Sigmoid colon (tissue), 7 donors: ENCODE results near the gene BRINP3. TPM values are rescaled to one million over a fixed set of nuclear protein-coding genes. Genes with fewer than 3 reads are reported as not detected.

ENCODE experiments used
- DNase-seq: peaks from one replicate; pipeline ENCODE4 v3.0.0-alpha.2; 2019
- H3K27ac ChIP-seq, 4 donors: fragments of 200-600 bp; sonication (generic); one replicate each; pipeline ENCODE4 v1.5.1; 2016 to 2019; ENCODE audit warnings: mild to moderate bottlenecking in 1 of 4
- H3K27me3 ChIP-seq, 3 donors: fragments of 200-600 bp; sonication (generic); one replicate each; pipeline ENCODE4 v1.5.1; 2019; ENCODE audit warnings: mild to moderate bottlenecking in 1 of 3
- H3K36me3 ChIP-seq, 4 donors: fragments of 200-600 bp; sonication (generic); one replicate each; pipeline ENCODE4 v1.5.1; 2016 to 2019
- H3K4me1 ChIP-seq, 4 donors: fragments of 200-600 bp; sonication (generic); one replicate each; pipeline ENCODE4 v1.5.1; 2017 to 2019
- H3K4me3 ChIP-seq, 4 donors: fragments of 200-600 bp; sonication (generic); one replicate each; pipeline ENCODE4 v1.5.1; 2017 to 2019; ENCODE audit warnings: mild to moderate bottlenecking in 2 of 4, moderate library complexity in 1 of 4
- H3K9me3 ChIP-seq, 4 donors: fragments of 200-600 bp in 3 of 4; sonication (generic) in 3 of 4; one replicate each; pipeline versions ENCODE4 v1.5.1 to v1.6.1; 2013 to 2019
- CTCF ChIP-seq, 4 experiments: fragments of 450-650 bp in 3 of 4; fragments of 200-600 bp in 1 of 4; IDR thresholded peaks; one replicate each; pipeline ENCODE4 v1.5.1; 2016 to 2019; ENCODE audit warnings: antibody characterized with exemption in 4 of 4, mild to moderate bottlenecking in 3 of 4, moderate library complexity in 2 of 4
- EP300 ChIP-seq, 4 donors: sonication (generic); formaldehyde crosslinking; IDR thresholded peaks; one replicate each; pipeline ENCODE4 v1.6.1; 2017; ENCODE audit warnings: antibody characterized with exemption in 4 of 4
- POLR2A ChIP-seq, 2 donors: fragments of 450-650 bp; IDR thresholded peaks; one replicate each; pipeline ENCODE4 v1.6.1; 2016; ENCODE audit warnings: antibody characterized with exemption in 2 of 2, mild to moderate bottlenecking in 2 of 2, moderate library complexity in 2 of 2
- POLR2AphosphoS5 ChIP-seq, 4 donors: sonication (generic); formaldehyde crosslinking; IDR thresholded peaks; one replicate each; pipeline ENCODE4 v1.6.1; 2017; ENCODE audit warnings: antibody characterized with exemption in 4 of 4
- whole genome bisulfite sequencing, 2 donors: extraction: QIAGEN DNeasy Blood & Tissue Kit; methylation state at CpG; one replicate each; pipeline ENCODE4 v1.1.7; 2013; 5-methylcytosine and 5-hydroxymethylcytosine counted together
- intact Hi-C: fragments of 100-400 bp; cut with DNase I; formaldehyde crosslinking; loops from one replicate; pipeline ENCODE4 v1.15.1; 2023
- polyA plus RNA-seq, 3 donors: library from polyadenylated mRNA; stranded (reverse); fragments of 200-250 nt; gene quantifications; one replicate each; pipeline ENCODE4 v1.2.3, GENCODE V29; 2013
- total RNA-seq, 4 donors: library from RNA; depleted of rRNA; stranded (reverse); fragments of >200 nt; gene quantifications; one replicate each; pipeline ENCODE4 v1.1.0, GENCODE V29; 2016
- donor health status: healthy with polysubstance abuse.
- donor health status: Bipolar disorder and iron deficiency.
- donor health status: healthy.

Gene BRINP3
- total and polyA plus RNA-seq, 7 donors: 0.16 to 3.7 (median 2.3) TPM; not detected in 1

- Histone ChIP-seq H3K9me3 (no peaks in the 10 kb centered on the region), H3K4me1 (no peaks in the 10 kb centered on the region), H3K27me3 (no peaks in the 10 kb centered on the region), H3K4me3 (no peak overlapping the region), H3K36me3 (no peaks in the 10 kb centered on the region), H3K27ac (no peak overlapping the region)
- DNase-seq: no peak
- intact Hi-C loops: no loop called here
- no peak for TF ChIP-seq CTCF (IDR thresholded peaks at IDR 0.05)
- no peak for TF ChIP-seq POLR2A (IDR thresholded peaks at IDR 0.05)
- TF ChIP-seq EP300 (IDR thresholded peaks at IDR 0.05): no peak
- TF ChIP-seq POLR2AphosphoS5 (IDR thresholded peaks at IDR 0.05): no peak
These were observed 225.6 kb downstream of the BRINP3 start for GRCh38 chr1:190252046-190252445.

GRCh38 chr1:190250368-190250767 lies 227.3 kb downstream of the BRINP3 start:
- intact Hi-C loops: no loop called here
- H3K4me3 ChIP-seq: no peak overlapping the region
- DNase-seq: no peak
- H3K27me3 ChIP-seq: no peaks in the 10 kb centered on the region
- H3K9me3 ChIP-seq: no peaks in the 10 kb centered on the region
- H3K4me1 ChIP-seq: no peaks in the 10 kb centered on the region
- H3K36me3 ChIP-seq: no peaks in the 10 kb centered on the region
- 95 to 99% methylated on average over 2 of the region's 2 CpGs for whole genome bisulfite sequencing, 2 donors
- H3K27ac ChIP-seq: no peak overlapping the region
- no peak for TF ChIP-seq POLR2AphosphoS5 (IDR thresholded peaks at IDR 0.05)
- no peak for TF ChIP-seq CTCF (IDR thresholded peaks at IDR 0.05)
- TF ChIP-seq POLR2A (IDR thresholded peaks at IDR 0.05): no peak
- no peak for TF ChIP-seq EP300 (IDR thresholded peaks at IDR 0.05)

- Histone ChIP-seq H3K9me3 (no peaks in the 10 kb centered on the region), H3K36me3 (no peaks in the 10 kb centered on the region), H3K4me1 (no peaks in the 10 kb centered on the region), H3K27me3 (no peaks in the 10 kb centered on the region), H3K27ac (no peak overlapping the region), H3K4me3 (no peak overlapping the region)
- intact Hi-C loops: no loop called here
- DNase-seq: no peak
- no peak for TF ChIP-seq CTCF (IDR thresholded peaks at IDR 0.05)
- TF ChIP-seq POLR2AphosphoS5 (IDR thresholded peaks at IDR 0.05): no peak
- no peak for TF ChIP-seq EP300 (IDR thresholded peaks at IDR 0.05)
- TF ChIP-seq POLR2A (IDR thresholded peaks at IDR 0.05): no peak
- WGBS, 2 donors: 52 to 75% methylated on average over 4 of the region's 4 CpGs
These were observed 233.3 kb downstream of the BRINP3 start for GRCh38 chr1:190244406-190244805.

- Histone ChIP-seq H3K27ac (no peak overlapping the region), H3K9me3 (no peaks in the 10 kb centered on the region), H3K36me3 (no peaks in the 10 kb centered on the region), H3K27me3 (no peaks in the 10 kb centered on the region), H3K4me1 (no peaks in the 10 kb centered on the region), H3K4me3 (no peak overlapping the region)
- TF ChIP-seq EP300 (IDR thresholded peaks at IDR 0.05): no peak
- no peak for TF ChIP-seq POLR2AphosphoS5 (IDR thresholded peaks at IDR 0.05)
- no peak for TF ChIP-seq POLR2A (IDR thresholded peaks at IDR 0.05)
- TF ChIP-seq CTCF (IDR thresholded peaks at IDR 0.05): no peak
- intact Hi-C loops: no loop called here
- no peak for DNase-seq
These were observed 234.6 kb downstream of the BRINP3 start for GRCh38 chr1:190243056-190243455.

- TF ChIP-seq POLR2AphosphoS5 (IDR thresholded peaks at IDR 0.05) (no peak), POLR2A (IDR thresholded peaks at IDR 0.05) (no peak), CTCF (IDR thresholded peaks at IDR 0.05) (no peak), EP300 (IDR thresholded peaks at IDR 0.05) (no peak)
- 72 to 76% methylated on average over 2 of the region's 2 CpGs for WGBS, 2 donors
- Histone ChIP-seq H3K4me1 (no peaks in the 10 kb centered on the region), H3K4me3 (no peak overlapping the region), H3K9me3 (no peaks in the 10 kb centered on the region), H3K36me3 (no peaks in the 10 kb centered on the region), H3K27me3 (no peaks in the 10 kb centered on the region), H3K27ac (no peak overlapping the region)
- DNase-seq: no peak
- intact Hi-C loops: no loop called here
These were observed 251.7 kb downstream of the BRINP3 start for GRCh38 chr1:190226006-190226405.
